ENCODE results near the gene CUL4A.

Gene CUL4A

DNA sequence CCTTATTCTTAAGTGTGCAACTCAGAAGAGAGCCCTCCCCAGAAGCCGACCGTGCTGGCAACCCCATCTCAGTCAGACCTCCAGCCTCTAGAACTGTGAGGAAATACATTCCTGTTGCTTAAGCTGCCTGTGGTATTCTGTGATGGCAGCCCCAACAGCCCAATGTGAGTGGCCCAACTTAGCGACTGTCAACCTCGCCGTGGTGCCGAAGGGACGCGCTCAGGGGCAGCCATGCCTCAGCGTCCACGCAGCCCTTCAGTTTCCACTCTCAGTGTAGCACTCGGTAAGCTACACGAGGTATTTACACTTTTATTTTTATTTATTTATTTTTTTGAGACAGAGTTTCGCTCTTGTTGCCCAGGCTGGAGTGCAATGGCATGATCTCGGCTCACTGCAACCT lies 32.6 kb upstream of the CUL4A start:
- H2AFZ ChIP-seq (ENCODE audit: low read length) = no peak overlapping the region
- peaks cover 62% of the 10 kb centered on the region; the same call in 1 of the 2 replicates for H3K36me3 ChIP-seq (ENCODE audit: insufficient read depth, low read length)
- no peak overlapping the region for H3K4me3 ChIP-seq (ENCODE audit: low read length, poor library complexity, severe bottlenecking)
- H3K4me1 ChIP-seq (ENCODE audit: insufficient read depth, low read length, poor library complexity, severe bottlenecking) = no peaks in the 10 kb centered on the region
- no peaks in the 10 kb centered on the region for H3F3A ChIP-seq (ENCODE audit: low read depth)
- H3K9me2 ChIP-seq (replicated peaks; ENCODE audit: low read depth, low read length) = no peaks in the 10 kb centered on the region
- no peak overlapping the region for H3K4me2 ChIP-seq (ENCODE audit: low read depth, low read length, poor library complexity, severe bottlenecking)
- H4K20me1 ChIP-seq (ENCODE audit: insufficient read depth, low read length, poor library complexity, severe bottlenecking) = no peaks in the 10 kb centered on the region
- no peak for TF ChIP-seq EZH2phosphoT487 (IDR thresholded peaks at IDR 0.05; ENCODE audit: borderline replicate concordance)
- TF ChIP-seq, protein P1, sequence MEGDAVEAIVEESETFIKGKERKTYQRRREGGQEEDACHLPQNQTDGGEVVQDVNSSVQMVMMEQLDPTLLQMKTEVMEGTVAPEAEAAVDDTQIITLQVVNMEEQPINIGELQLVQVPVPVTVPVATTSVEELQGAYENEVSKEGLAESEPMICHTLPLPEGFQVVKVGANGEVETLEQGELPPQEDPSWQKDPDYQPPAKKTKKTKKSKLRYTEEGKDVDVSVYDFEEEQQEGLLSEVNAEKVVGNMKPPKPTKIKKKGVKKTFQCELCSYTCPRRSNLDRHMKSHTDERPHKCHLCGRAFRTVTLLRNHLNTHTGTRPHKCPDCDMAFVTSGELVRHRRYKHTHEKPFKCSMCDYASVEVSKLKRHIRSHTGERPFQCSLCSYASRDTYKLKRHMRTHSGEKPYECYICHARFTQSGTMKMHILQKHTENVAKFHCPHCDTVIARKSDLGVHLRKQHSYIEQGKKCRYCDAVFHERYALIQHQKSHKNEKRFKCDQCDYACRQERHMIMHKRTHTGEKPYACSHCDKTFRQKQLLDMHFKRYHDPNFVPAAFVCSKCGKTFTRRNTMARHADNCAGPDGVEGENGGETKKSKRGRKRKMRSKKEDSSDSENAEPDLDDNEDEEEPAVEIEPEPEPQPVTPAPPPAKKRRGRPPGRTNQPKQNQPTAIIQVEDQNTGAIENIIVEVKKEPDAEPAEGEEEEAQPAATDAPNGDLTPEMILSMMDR (conservative IDR thresholded peaks at IDR 0.05; ENCODE audit: low read length) = no peak
- no peaks in the 10 kb centered on the region for H3K9me3 ChIP-seq (ENCODE audit: insufficient read depth, low read depth, low read length)
- H3K9ac ChIP-seq (ENCODE audit: low read depth, low read length, poor library complexity, severe bottlenecking) = no peak overlapping the region
- no peaks in the 10 kb centered on the region for H3K79me2 ChIP-seq (ENCODE audit: insufficient read depth, low read length)
- no peaks in the 10 kb centered on the region for H3K27me3 ChIP-seq (ENCODE audit: insufficient read depth, low read length, poor library complexity, severe bottlenecking)

DNA sequence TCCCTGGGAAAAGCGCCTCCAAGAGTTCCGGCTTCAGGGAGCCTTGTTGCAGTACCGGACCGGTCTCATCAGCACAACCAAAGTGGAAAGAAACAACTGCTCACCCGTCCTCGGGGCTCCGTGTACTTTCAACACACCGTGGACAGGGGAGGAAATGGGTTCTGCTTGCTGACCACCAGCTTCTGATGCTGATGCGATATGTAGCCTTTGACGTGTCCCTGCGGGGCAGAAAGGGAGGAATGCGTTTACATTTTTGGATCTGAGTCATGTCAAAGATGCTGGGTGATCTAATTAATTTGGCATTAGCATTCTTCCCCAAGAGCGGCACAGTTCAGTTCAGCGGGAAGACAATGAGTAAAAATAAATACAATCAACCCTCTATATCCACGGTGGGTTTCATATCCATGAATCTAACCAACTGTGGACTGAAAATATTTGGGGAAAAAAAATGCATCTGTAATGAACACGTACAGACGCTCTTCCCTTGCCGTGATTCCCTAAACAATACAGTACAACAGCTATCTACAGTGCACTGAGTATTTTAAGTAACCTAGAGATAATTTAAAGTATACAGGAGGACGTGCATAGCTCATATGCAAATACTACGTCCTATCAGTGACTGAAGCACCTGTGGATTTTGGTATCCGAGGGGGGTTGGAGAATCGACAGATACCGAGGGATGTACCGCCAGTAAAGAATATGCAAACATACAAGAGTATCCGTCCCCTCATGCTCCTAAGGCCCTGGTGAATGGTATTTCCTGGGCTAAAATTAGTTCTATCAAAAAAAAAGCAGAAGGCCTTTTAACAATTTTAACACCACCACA lies 31.1 kb upstream of the CUL4A start:
- no peaks in the 10 kb centered on the region for H3K4me1 ChIP-seq (ENCODE audit: insufficient read depth, low read length, poor library complexity, severe bottlenecking)
- H3K9me2 ChIP-seq (replicated peaks; ENCODE audit: low read depth, low read length) = no peaks in the 10 kb centered on the region
- no peaks in the 10 kb centered on the region for H3K79me2 ChIP-seq (ENCODE audit: insufficient read depth, low read length)
- TF ChIP-seq EZH2phosphoT487 (IDR thresholded peaks at IDR 0.05; ENCODE audit: borderline replicate concordance) = no peak
- TF ChIP-seq, protein P1 (conservative IDR thresholded peaks at IDR 0.05; ENCODE audit: low read length) = no peak
- H3F3A ChIP-seq (ENCODE audit: low read depth) = no peaks in the 10 kb centered on the region
- H3K36me3 ChIP-seq (ENCODE audit: insufficient read depth, low read length) = peaks cover 70% of the 10 kb centered on the region; the same call in 1 of the 2 replicates
- H4K20me1 ChIP-seq (ENCODE audit: insufficient read depth, low read length, poor library complexity, severe bottlenecking) = no peaks in the 10 kb centered on the region
- H3K4me2 ChIP-seq (ENCODE audit: low read depth, low read length, poor library complexity, severe bottlenecking) = no peak overlapping the region
- H3K27me3 ChIP-seq (ENCODE audit: insufficient read depth, low read length, poor library complexity, severe bottlenecking) = no peaks in the 10 kb centered on the region
- H3K9ac ChIP-seq (ENCODE audit: low read depth, low read length, poor library complexity, severe bottlenecking) = no peak overlapping the region
- no peak overlapping the region for H2AFZ ChIP-seq (ENCODE audit: low read length)
- no peaks in the 10 kb centered on the region for H3K9me3 ChIP-seq (ENCODE audit: insufficient read depth, low read depth, low read length)
- no peak overlapping the region for H3K4me3 ChIP-seq (ENCODE audit: low read length, poor library complexity, severe bottlenecking)

GRCh38 chr13:113178896-113179167 lies 30.6 kb upstream of the CUL4A start:
- H3F3A ChIP-seq (ENCODE audit: low read depth) = no peaks in the 10 kb centered on the region
- H3K79me2 ChIP-seq (ENCODE audit: insufficient read depth, low read length) = no peaks in the 10 kb centered on the region
- H3K36me3 ChIP-seq (ENCODE audit: insufficient read depth, low read length) = peaks cover 76% of the 10 kb centered on the region; the same call in 1 of the 2 replicates
- no peaks in the 10 kb centered on the region for H4K20me1 ChIP-seq (ENCODE audit: insufficient read depth, low read length, poor library complexity, severe bottlenecking)
- H3K4me2 ChIP-seq (ENCODE audit: low read depth, low read length, poor library complexity, severe bottlenecking) = no peak overlapping the region
- H3K27me3 ChIP-seq (ENCODE audit: insufficient read depth, low read length, poor library complexity, severe bottlenecking) = no peaks in the 10 kb centered on the region
- TF ChIP-seq EZH2phosphoT487 (IDR thresholded peaks at IDR 0.05; ENCODE audit: borderline replicate concordance) = no peak
- TF ChIP-seq, protein P1 (conservative IDR thresholded peaks at IDR 0.05; ENCODE audit: low read length) = no peak
- no peak overlapping the region for H3K9ac ChIP-seq (ENCODE audit: low read depth, low read length, poor library complexity, severe bottlenecking)
- H3K4me3 ChIP-seq (ENCODE audit: low read length, poor library complexity, severe bottlenecking) = no peak overlapping the region
- no peak overlapping the region for H2AFZ ChIP-seq (ENCODE audit: low read length)
- H3K9me2 ChIP-seq (replicated peaks; ENCODE audit: low read depth, low read length) = no peaks in the 10 kb centered on the region
- H3K9me3 ChIP-seq (ENCODE audit: insufficient read depth, low read depth, low read length) = no peaks in the 10 kb centered on the region
- no peaks in the 10 kb centered on the region for H3K4me1 ChIP-seq (ENCODE audit: insufficient read depth, low read length, poor library complexity, severe bottlenecking)
